HG03521 (cell line): ENCODE results near the gene DDX25.

Source experiments
- ATAC-seq: cut with Tn5 transposase; IDR thresholded peaks from one replicate; pipeline ENCODE4 v1.9.1; 2021; ENCODE audit warnings: mild to moderate bottlenecking, moderate library complexity; ENCODE audit not compliant: unreplicated experiment

The DDX25 gene

DNA sequence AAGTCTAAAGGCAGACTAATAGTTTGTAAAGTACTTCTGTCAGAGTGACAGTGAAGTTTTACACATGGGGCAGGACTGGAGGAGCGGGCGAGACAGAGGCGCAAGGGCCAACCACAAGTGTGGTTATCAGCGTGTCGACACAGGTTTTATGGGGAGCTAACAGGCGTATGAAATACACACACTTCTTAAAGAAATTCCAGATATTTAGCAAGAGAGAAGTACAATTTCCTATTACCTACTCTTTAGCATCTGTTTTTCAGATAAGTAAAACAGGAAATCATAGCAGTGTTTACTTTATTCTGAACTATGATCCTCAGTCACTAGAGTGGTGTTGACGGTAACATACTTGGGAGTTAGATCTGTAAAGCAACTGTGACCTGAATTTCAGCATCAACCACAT lies 64.0 kb downstream of the DDX25 start:
- ATAC-seq, result no peak

DNA sequence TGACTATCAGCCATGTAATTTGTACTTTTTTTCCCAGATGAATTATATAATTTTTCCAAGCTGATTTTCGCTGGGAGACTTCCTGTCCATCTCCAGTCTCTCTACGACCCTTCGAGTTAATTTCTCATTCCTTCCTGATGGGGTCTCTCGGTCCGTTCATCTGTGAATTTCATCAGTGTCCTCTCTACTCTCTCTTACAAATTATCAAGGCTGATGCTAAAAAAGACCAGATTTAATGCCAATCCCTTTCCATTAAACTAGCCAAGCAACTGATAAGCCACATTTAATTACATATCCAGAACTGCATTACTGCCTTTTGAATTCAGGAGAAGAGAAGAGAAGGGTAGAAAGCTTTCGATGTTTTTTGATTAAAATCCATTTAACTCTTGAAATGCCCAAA lies 67.3 kb downstream of the DDX25 start:
- ATAC-seq, result no peak

DNA sequence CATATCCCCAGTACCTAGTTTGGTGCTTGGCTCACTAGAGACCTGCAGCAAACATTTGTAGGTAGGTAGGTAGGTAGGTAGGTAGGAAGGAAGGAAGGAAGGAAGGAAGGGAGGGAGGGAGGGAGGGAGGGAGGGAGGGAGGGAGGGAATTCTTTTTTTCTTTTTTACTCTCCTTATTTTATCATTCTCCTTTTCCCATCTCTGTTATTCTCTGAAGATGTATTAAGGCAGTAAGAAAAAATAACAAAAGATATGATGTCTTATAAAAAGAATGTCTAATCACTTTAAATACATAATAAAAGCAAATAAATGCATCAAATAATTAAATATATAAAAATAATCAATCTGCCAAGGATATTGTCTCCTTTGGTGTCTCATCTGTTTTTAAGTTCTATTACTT lies 70.0 kb downstream of the DDX25 start:
- ATAC-seq, result no peak

DNA sequence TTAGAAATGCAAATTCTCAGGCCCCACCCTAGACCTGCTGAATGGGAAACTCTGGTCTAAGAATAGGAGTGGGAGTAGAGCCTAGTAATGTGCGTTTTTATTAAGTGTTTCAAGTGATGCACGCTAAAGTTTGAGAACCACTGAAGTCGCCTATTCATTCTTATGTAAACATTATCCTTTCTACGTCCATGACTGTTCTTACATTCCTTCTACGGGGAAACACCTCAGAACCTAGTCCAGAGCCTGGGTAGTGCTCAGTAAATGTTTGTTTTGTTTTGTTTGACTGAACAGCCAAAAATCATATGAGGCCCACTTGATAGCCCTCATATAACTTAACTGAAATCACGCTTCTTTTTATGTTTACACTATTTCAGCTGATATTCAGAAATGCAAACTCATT lies 71.3 kb downstream of the DDX25 start:
- no peak for ATAC-seq

DNA sequence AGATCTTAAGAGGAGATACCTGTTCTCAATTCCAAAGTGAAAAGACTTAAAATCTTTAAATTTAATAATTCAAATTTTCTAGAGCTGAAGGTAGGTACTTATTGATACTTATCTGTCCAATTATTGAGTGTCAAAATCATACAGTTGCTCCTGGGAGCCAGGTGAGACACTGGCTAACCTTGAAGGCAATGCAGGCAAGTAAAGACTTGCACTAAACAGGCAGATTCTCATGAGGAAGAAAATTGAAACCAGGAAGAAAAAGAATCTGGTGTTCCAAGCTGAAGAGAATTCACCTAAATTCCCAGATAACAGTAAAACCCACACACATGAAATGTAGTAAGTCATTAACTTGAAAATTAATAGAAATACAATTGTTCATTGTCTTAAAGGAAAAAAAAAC lies 71.8 kb downstream of the DDX25 start:
- no peak for ATAC-seq

DNA sequence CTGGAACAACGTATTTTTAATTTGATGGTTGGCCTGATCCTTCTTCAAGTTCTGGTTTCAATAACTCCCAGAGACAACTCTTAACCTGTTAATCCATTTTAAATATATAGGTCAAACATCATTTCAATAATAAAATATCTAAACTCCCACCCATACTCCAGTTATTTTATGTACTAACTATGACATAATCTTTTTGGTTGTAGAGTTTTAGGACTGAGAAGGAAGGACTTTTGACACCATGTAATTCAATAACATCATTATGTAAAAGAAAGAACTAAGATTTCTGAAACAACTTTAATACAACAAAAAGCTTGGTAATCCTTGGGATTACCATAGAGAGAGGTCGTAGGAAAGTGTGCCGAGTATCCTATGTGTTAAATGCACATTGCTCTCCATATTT lies 73.0 kb downstream of the DDX25 start:
- ATAC-seq, result no peak

DNA sequence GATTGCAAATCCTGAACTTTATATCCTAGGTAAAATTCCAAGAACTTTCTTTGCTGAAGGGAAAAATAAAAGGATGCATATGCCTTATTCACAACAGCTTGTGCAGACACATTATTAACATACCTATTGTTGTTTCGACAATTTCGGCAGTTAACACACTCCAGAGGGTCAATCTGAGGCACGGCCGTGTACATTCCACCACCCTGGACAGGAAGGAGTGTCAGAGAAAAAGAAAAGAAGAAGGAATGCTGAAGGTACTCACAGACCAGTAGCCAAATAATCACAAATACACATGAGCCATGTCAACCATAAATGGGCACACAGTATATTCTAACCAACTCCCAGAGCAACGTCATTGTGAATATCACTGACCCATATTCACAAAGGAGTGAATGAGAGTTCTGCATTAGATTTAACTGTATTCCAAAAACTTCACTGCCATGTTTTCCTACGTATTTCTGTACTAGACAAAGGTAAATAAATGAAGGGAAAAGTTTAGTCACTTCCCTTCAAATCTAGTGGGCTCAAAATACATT lies 73.9 kb downstream of the DDX25 start:
- ATAC-seq, result no peak
